H1 (cell line): Measurements from ENCODE around the gene LBR. TPM values are rescaled to one million over a fixed set of nuclear protein-coding genes. Genes with fewer than 3 reads are reported as not detected.

Experiments used
- RAD21 ChIP-seq, 2 experiments: IDR thresholded peaks in 1 of 2; conservative IDR thresholded peaks in 1 of 2; 2 replicates each; pipeline ENCODE4 v1.6.1; 2011; ENCODE audit warnings: low read depth in 2 of 2, low read length in 2 of 2, improper control_type of control experiment in 1 of 2, inconsistent platforms in 1 of 2, mild to moderate bottlenecking in 1 of 2, moderate library complexity in 1 of 2
- TAF7 ChIP-seq: optimal IDR thresholded peaks from 2 replicates; pipeline ENCODE3; 2011; ENCODE audit warnings: low read depth, mild to moderate bottlenecking, inconsistent platforms, low read length, moderate library complexity, borderline replicate concordance
- polyA plus RNA-seq, 7 experiments: library from polyadenylated mRNA; depleted of rRNA in 3 of 7; stranded (reverse) in 5 of 7; unstranded in 2 of 7; fragments of >200 nt in 5 of 7; fragments of 200-250 nt in 2 of 7; gene quantifications; 1 replicate in 5 of 7; 2 replicates in 1 of 7; 4 replicates in 1 of 7; pipeline versions ENCODE4 v1.2.1 to v1.2.3, GENCODE V29; 2011 to 2013; ENCODE audit warnings: missing spikeins in 2 of 7, mixed read lengths in 2 of 7
- total RNA-seq: library from RNA; stranded (reverse); fragmentation: NEBNext Ultra II Directional; extraction: Animal tissue kit (Norgen Biotek cat#: 25700); gene quantifications from 2 replicates; pipeline ENCODE4 v1.2.1, GENCODE V29; 2021

Gene LBR
- total and polyA plus RNA-seq, 2 of the 8 experiments (the other 6 are each of a cell fraction or from before 2014, with no cell fraction given), result 32.1 to 89.8 TPM

GRCh38 chr1:225423518-225423855, 4.4 kb downstream of the LBR start (continued):
- TF ChIP-seq TAF7 (no peak), RAD21 (IDR thresholded peaks at IDR 0.05 in 1 of 2, conservative IDR thresholded peaks at IDR 0.05 in 1 of 2; ENCODE audit: low read depth in 2 of 2, low read length in 2 of 2) (no peak)
